A673 (cell line): ENCODE measurements around the gene DACH2.

Experiments
- EZH2 ChIP-seq: fragments of 200-600 bp; sonication (generic); IDR thresholded peaks from 2 replicates; pipeline ENCODE4 v1.6.1; 2017; ENCODE audit warnings: borderline replicate concordance, low read depth, mild to moderate bottlenecking, mixed read lengths, antibody characterized with exemption, low read length; ENCODE audit not compliant: poor library complexity, severe bottlenecking
- TF ChIP-seq, protein P1 (sequence below): fragments of 300-800, 200-600 bp; sonication (generic); conservative IDR thresholded peaks from 2 replicates; pipeline ENCODE4 v1.5.1; 2017; ENCODE audit warnings: low read depth, mild to moderate bottlenecking, antibody characterized with exemption, low read length, moderate library complexity, mixed read lengths

DNA sequence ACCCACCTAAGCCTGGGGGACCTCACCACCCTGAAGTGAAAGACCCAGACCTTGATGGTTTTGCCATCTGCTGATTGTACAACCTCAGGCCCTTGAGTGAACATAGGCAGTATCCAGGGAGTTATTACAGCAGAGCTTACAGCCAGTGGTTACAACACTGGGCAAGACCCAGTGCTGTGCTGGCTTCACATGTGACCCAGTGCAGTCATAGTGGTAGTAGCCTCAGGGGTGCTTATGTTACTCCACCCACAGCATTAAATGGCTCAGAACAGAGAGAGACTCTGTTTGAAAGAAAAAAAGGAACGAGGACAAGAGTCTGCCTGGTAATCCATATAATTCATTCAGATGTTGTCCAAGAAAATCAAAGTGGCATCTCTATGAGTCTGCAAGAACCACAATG, 45.2 kb upstream of the DACH2 start:
- TF ChIP-seq, protein P1, sequence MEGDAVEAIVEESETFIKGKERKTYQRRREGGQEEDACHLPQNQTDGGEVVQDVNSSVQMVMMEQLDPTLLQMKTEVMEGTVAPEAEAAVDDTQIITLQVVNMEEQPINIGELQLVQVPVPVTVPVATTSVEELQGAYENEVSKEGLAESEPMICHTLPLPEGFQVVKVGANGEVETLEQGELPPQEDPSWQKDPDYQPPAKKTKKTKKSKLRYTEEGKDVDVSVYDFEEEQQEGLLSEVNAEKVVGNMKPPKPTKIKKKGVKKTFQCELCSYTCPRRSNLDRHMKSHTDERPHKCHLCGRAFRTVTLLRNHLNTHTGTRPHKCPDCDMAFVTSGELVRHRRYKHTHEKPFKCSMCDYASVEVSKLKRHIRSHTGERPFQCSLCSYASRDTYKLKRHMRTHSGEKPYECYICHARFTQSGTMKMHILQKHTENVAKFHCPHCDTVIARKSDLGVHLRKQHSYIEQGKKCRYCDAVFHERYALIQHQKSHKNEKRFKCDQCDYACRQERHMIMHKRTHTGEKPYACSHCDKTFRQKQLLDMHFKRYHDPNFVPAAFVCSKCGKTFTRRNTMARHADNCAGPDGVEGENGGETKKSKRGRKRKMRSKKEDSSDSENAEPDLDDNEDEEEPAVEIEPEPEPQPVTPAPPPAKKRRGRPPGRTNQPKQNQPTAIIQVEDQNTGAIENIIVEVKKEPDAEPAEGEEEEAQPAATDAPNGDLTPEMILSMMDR: no peak
- no peak for TF ChIP-seq EZH2
